K562 (cell line): ENCODE data around the gene NDUFA3. TPM values are rescaled to one million over a fixed set of nuclear protein-coding genes. Genes with fewer than 3 reads are reported as not detected.

Source experiments
- ATAC-seq: fragments of 200-7000 bp; cut with Tn5 transposase; 3 replicates; pipeline ENCODE4 v1.9.1; 2020; ENCODE audit warnings: moderate library complexity
- BruUV-seq: library from RNA; stranded (reverse); fragments of 400-500 nt; replicated peaks from 2 replicates; lab custom pipeline; 2021; lab: Mats Ljungman, UMichigan
- CTCF ChIA-PET: fragments of 300-600 bp; formaldehyde crosslinking; extraction: SDS; loops from one replicate; lab custom pipeline; 2021; ENCODE audit warnings: low intra/inter-chr PET ratio; lab: Yijun Ruan, JAX
- POLR2A ChIA-PET: fragments of 300-600, 350-650 bp; sonication (Branson Sonifier 250); formaldehyde crosslinking; extraction: SDS; loops from one replicate; lab custom pipeline; 2021; ENCODE audit warnings: antibody characterized with exemption, inconsistent platforms; lab: Yijun Ruan, JAX
- DNase-seq, 4 experiments: peaks; one replicate each; pipeline versions ENCODE4 v3.0.0 to v3.0.0-alpha.2; 2011 to 2018; ENCODE audit warnings: low spot score in 3 of 4, mixed read lengths in 3 of 4; ENCODE audit errors: extremely low read depth in 1 of 4
- FAIRE-seq: peaks from 2 replicates; lab custom pipeline; 2011; peaks lifted over from hg19 to GRCh38; lab: Jason Lieb, UNC
- H2AFZ ChIP-seq: 2 replicates; pipeline ENCODE4 v1.6.0; 2011; ENCODE audit warnings: low read depth, low read length, control low read depth, inconsistent platforms
- H3K27ac ChIP-seq: fragments of 200-600 bp; 3 replicates; pipeline ENCODE4 v1.8.0; 2011; ENCODE audit warnings: low read depth, mild to moderate bottlenecking, control low read depth, inconsistent platforms, low read length, moderate library complexity, mixed read lengths; ENCODE audit errors: extremely low read depth
- H3K27me3 ChIP-seq, 2 experiments: fragments of 300-600 bp in 1 of 2; 2 replicates in 1 of 2; 3 replicates in 1 of 2; pipeline versions ENCODE4 v1.6.0 to v1.8.0; 2011; ENCODE audit warnings: inconsistent platforms in 2 of 2, low read length in 2 of 2, mild to moderate bottlenecking in 1 of 2, mixed read lengths in 1 of 2, moderate library complexity in 1 of 2; ENCODE audit not compliant: control insufficient read depth in 2 of 2, insufficient read depth in 2 of 2
- H3K36me3 ChIP-seq: fragments of 300-600 bp; 3 replicates; pipeline ENCODE4 v1.8.0; 2011; ENCODE audit warnings: mild to moderate bottlenecking, low read length, inconsistent platforms; ENCODE audit not compliant: control insufficient read depth, insufficient read depth
- H3K4me1 ChIP-seq, 2 experiments: fragments of 200-600 bp in 1 of 2; replicated peaks in 1 of 2; 2 replicates in 1 of 2; 3 replicates in 1 of 2; pipeline versions ENCODE4 v1.5.1 to v1.8.0; 2011; ENCODE audit warnings: inconsistent platforms in 2 of 2, low read length in 2 of 2, mild to moderate bottlenecking in 1 of 2, mixed read lengths in 1 of 2, moderate library complexity in 1 of 2; ENCODE audit not compliant: control insufficient read depth in 2 of 2, insufficient read depth in 2 of 2
- H3K4me2 ChIP-seq: 2 replicates; pipeline ENCODE4 v1.6.1; 2011; ENCODE audit warnings: low read length, control low read depth, inconsistent platforms, mixed read lengths; ENCODE audit not compliant: insufficient read depth
- H3K4me3 ChIP-seq: fragments of 200-600 bp; sonication (generic), shearing (Covaris generic); 2 replicates; pipeline ENCODE4 v1.5.1; 2016; ENCODE audit warnings: control low read depth, inconsistent platforms
- H3K79me2 ChIP-seq: fragments of 200-600 bp; 3 replicates; pipeline ENCODE4 v1.8.0; 2011; ENCODE audit warnings: low read length, inconsistent platforms; ENCODE audit not compliant: control insufficient read depth, insufficient read depth
- H3K9ac ChIP-seq, 2 experiments: 2 replicates each; pipeline versions ENCODE4 v1.6.0 to v1.6.1; 2011; ENCODE audit warnings: low read depth in 2 of 2, low read length in 2 of 2, control low read depth in 1 of 2, inconsistent platforms in 1 of 2, mild to moderate bottlenecking in 1 of 2, mixed read lengths in 1 of 2; ENCODE audit not compliant: insufficient read depth in 1 of 2
- H3K9me1 ChIP-seq: one replicate; pipeline ENCODE4 v1.6.0; 2011; ENCODE audit warnings: inconsistent platforms, mild to moderate bottlenecking, low read length, moderate library complexity; ENCODE audit not compliant: control insufficient read depth, insufficient read depth
- H3K9me3 ChIP-seq: replicated peaks from 2 replicates; pipeline ENCODE4 v1.5.1; 2011; ENCODE audit warnings: low read depth, low read length, inconsistent platforms; ENCODE audit not compliant: control insufficient read depth, insufficient read depth
- H4K20me1 ChIP-seq: replicated peaks from 2 replicates; pipeline ENCODE4 v1.6.1; 2011; ENCODE audit warnings: low read length, inconsistent platforms, mixed read lengths; ENCODE audit not compliant: control insufficient read depth, insufficient read depth
- LARP7 ChIP-seq: fragments of 450-650 bp; IDR thresholded peaks from 2 replicates; pipeline ENCODE4 v1.6.1; 2016
- MYBL2 ChIP-seq, 2 experiments: fragments of 450-650 bp in 1 of 2; sonication (generic) in 1 of 2; formaldehyde crosslinking in 1 of 2; IDR thresholded peaks; 2 replicates each; pipeline versions ENCODE4 v1.6.1 to v1.8.1; 2017 to 2022; ENCODE audit warnings: borderline replicate concordance in 1 of 2, inconsistent platforms in 1 of 2, low read depth in 1 of 2, mild to moderate bottlenecking in 1 of 2, missing genetic modification reagents in 1 of 2, moderate library complexity in 1 of 2
- ZNF146 ChIP-seq: IDR thresholded peaks from one replicate; pipeline ENCODE4 v1.6.1; 2018; ENCODE audit warnings: missing compliant biosample characterization; ENCODE audit not compliant: unreplicated experiment
- ZNF57 ChIP-seq: fragments of 450-650 bp; formaldehyde crosslinking; IDR thresholded peaks from 2 replicates; pipeline ENCODE4 v1.4.0; 2020; ENCODE audit warnings: mild to moderate bottlenecking, moderate library complexity
- WGBS: fragments of 100-300 bp; shearing (Covaris generic); methylation state at CpG from one replicate; pipeline ENCODE4 v1.1.6; 2016; ENCODE audit warnings: low coverage, mixed read lengths; ENCODE audit not compliant: insufficient coverage; ENCODE audit errors: missing lambda C conversion rate; 5-methylcytosine and 5-hydroxymethylcytosine counted together
- in situ Hi-C: fragments of 300-500 bp; cut with MboI; formaldehyde crosslinking; loops from 4 replicates; pipeline ENCODE4 v1.15.0; 2018; ENCODE audit warnings: inconsistent platforms, mixed read lengths
- intact Hi-C: fragments of 100-400 bp; cut with micrococcal nuclease; formaldehyde crosslinking; loops from 2 replicates; pipeline ENCODE4 v1.14.2; 2022
- polyA plus RNA-seq, 8 experiments: library from polyadenylated mRNA; depleted of rRNA in 4 of 8; stranded (reverse) in 5 of 8; unstranded in 3 of 8; fragments of >200 nt; fragmentation: Nextera tagmentation in 2 of 8; fragmentation: Illumina TruSeq in 1 of 8; extraction: Ambion mirVana in 2 of 8; extraction: Trizol in 1 of 8; gene quantifications; 2 replicates each; pipeline versions ENCODE4 v1.2.1 to v1.2.3, GENCODE V29; 2011 to 2014; ENCODE audit warnings: inconsistent platforms in 1 of 8, missing spikeins in 1 of 8
- total RNA-seq, 7 experiments: library from RNA; depleted of rRNA in 6 of 7; stranded (reverse); fragments of >200 nt in 6 of 7; fragmentation: Illumina TruSeq in 2 of 7; extraction: Trizol in 2 of 7; gene quantifications; 2 replicates each; pipeline versions ENCODE4 v1.2.1 to v1.2.3, GENCODE V29; 2011 to 2021; ENCODE audit warnings: low replicate concordance in 1 of 7
- TF ChIP-seq, protein P1 (sequence below): fragments of 450-650 bp; IDR thresholded peaks from 2 replicates; pipeline ENCODE4 v1.6.1; 2018; ENCODE audit not compliant: partially characterized antibody
- TF ChIP-seq, protein P2 (sequence below), 2 experiments: fragments of 450-650 bp; IDR thresholded peaks; 2 replicates each; pipeline ENCODE4 v1.6.1; 2016; ENCODE audit warnings: mild to moderate bottlenecking in 2 of 2, borderline replicate concordance in 1 of 2, low read depth in 1 of 2, moderate library complexity in 1 of 2

Gene NDUFA3
- total and polyA plus RNA-seq, 9 of the 15 experiments (the other 6 are each of a cell fraction or from before 2014, with no cell fraction given): 39.2 to 279 (median 138) TPM

- TF ChIP-seq, protein P1, sequence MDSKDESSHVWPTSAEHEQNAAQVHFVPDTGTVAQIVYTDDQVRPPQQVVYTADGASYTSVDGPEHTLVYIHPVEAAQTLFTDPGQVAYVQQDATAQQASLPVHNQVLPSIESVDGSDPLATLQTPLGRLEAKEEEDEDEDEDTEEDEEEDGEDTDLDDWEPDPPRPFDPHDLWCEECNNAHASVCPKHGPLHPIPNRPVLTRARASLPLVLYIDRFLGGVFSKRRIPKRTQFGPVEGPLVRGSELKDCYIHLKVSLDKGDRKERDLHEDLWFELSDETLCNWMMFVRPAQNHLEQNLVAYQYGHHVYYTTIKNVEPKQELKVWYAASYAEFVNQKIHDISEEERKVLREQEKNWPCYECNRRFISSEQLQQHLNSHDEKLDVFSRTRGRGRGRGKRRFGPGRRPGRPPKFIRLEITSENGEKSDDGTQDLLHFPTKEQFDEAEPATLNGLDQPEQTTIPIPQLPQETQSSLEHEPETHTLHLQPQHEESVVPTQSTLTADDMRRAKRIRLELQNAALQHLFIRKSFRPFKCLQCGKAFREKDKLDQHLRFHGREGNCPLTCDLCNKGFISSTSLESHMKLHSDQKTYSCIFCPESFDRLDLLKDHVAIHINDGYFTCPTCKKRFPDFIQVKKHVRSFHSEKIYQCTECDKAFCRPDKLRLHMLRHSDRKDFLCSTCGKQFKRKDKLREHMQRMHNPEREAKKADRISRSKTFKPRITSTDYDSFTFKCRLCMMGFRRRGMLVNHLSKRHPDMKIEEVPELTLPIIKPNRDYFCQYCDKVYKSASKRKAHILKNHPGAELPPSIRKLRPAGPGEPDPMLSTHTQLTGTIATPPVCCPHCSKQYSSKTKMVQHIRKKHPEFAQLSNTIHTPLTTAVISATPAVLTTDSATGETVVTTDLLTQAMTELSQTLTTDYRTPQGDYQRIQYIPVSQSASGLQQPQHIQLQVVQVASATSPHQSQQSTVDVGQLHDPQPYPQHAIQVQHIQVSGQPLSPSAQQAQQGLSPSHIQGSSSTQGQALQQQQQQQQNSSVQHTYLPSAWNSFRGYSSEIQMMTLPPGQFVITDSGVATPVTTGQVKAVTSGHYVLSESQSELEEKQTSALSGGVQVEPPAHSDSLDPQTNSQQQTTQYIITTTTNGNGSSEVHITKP: no peak
Observed at GRCh38 chr19:54142166-54142780, 39.6 kb downstream of the NDUFA3 start (continued).

DNA sequence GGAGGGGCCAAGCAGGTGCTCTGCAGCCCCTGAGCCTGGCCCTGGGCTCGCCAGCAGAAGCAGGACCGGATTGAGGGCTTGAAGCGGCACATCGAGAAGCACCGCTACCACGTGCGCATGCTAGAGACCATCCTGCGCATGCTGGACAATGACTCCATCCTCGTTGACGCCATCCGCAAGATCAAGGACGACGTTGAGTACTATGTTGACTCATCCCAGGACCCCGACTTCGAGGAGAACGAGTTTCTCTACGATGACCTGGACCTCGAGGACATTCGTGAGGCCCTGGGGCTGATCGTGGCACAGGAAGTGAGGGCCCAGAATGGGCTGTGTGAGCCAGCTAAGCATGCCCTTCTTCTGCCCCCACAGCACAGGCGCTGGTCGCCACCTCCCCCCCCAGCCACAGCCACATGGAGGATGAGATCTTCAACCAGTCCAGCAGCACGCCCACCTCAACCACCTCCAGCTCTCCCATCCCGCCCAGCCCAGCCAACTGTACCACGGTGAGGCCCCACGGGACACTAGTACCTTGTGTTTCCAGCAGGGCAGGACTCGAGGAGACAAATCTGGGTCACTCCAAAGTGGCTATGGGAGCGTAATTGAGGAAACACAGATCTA, 43.0 kb downstream of the NDUFA3 start:
- Histone ChIP-seq H2AFZ (no peak overlapping the region), H3K36me3 (peaks cover 98% of the 10 kb centered on the region; the same call in 2 of the 3 replicates), H3K4me3 (no peak overlapping the region), H3K9me1 (peaks cover 4% of the 10 kb centered on the region), H3K4me2 (no peak overlapping the region), H3K9me3 (no peaks in the 10 kb centered on the region), H3K4me1 (peaks cover 0 to 6% of the 10 kb centered on the region in 2 experiments; a peak in 2 of 5 replicates), H3K9ac (peak overlapping the region in 1 of 2 experiments; percentile 15; a peak in 1 of 4 replicates), H3K27me3 (no peaks in the 10 kb centered on the region), H3K79me2 (peaks cover 21% of the 10 kb centered on the region), H4K20me1 (peaks cover 20% of the 10 kb centered on the region), H3K27ac (no peak overlapping the region)
- BruUV-seq: no TSS peak
- ATAC-seq: no peak
- no peak for DNase-seq
- in situ Hi-C loops (no loop called here), intact Hi-C loops (no loop called here)
- POLR2A ChIA-PET: interaction anchor here (0.6 to 1.2 kb wide), 3 partner anchors 11 to 36 kb away, joined by 3 to 6 read pairs (median 3); no protein-coding TSS in a partner anchor
- FAIRE-seq: no peak
- 95% methylated on average over 21 of the region's 28 CpGs for WGBS
- CTCF ChIA-PET: no interaction called here
- TF ChIP-seq MYBL2 (IDR thresholded peaks at IDR 0.05; ENCODE audit: low read depth) (no peak), MYBL2 (CRISPR knock-in tag; IDR thresholded peaks at IDR 0.05; ENCODE audit: borderline replicate concordance) (no peak), ZNF57 (CRISPR knock-in tag) (no peak), LARP7 (no peak), ZNF146 (no peak)
- TF ChIP-seq, protein P2, sequence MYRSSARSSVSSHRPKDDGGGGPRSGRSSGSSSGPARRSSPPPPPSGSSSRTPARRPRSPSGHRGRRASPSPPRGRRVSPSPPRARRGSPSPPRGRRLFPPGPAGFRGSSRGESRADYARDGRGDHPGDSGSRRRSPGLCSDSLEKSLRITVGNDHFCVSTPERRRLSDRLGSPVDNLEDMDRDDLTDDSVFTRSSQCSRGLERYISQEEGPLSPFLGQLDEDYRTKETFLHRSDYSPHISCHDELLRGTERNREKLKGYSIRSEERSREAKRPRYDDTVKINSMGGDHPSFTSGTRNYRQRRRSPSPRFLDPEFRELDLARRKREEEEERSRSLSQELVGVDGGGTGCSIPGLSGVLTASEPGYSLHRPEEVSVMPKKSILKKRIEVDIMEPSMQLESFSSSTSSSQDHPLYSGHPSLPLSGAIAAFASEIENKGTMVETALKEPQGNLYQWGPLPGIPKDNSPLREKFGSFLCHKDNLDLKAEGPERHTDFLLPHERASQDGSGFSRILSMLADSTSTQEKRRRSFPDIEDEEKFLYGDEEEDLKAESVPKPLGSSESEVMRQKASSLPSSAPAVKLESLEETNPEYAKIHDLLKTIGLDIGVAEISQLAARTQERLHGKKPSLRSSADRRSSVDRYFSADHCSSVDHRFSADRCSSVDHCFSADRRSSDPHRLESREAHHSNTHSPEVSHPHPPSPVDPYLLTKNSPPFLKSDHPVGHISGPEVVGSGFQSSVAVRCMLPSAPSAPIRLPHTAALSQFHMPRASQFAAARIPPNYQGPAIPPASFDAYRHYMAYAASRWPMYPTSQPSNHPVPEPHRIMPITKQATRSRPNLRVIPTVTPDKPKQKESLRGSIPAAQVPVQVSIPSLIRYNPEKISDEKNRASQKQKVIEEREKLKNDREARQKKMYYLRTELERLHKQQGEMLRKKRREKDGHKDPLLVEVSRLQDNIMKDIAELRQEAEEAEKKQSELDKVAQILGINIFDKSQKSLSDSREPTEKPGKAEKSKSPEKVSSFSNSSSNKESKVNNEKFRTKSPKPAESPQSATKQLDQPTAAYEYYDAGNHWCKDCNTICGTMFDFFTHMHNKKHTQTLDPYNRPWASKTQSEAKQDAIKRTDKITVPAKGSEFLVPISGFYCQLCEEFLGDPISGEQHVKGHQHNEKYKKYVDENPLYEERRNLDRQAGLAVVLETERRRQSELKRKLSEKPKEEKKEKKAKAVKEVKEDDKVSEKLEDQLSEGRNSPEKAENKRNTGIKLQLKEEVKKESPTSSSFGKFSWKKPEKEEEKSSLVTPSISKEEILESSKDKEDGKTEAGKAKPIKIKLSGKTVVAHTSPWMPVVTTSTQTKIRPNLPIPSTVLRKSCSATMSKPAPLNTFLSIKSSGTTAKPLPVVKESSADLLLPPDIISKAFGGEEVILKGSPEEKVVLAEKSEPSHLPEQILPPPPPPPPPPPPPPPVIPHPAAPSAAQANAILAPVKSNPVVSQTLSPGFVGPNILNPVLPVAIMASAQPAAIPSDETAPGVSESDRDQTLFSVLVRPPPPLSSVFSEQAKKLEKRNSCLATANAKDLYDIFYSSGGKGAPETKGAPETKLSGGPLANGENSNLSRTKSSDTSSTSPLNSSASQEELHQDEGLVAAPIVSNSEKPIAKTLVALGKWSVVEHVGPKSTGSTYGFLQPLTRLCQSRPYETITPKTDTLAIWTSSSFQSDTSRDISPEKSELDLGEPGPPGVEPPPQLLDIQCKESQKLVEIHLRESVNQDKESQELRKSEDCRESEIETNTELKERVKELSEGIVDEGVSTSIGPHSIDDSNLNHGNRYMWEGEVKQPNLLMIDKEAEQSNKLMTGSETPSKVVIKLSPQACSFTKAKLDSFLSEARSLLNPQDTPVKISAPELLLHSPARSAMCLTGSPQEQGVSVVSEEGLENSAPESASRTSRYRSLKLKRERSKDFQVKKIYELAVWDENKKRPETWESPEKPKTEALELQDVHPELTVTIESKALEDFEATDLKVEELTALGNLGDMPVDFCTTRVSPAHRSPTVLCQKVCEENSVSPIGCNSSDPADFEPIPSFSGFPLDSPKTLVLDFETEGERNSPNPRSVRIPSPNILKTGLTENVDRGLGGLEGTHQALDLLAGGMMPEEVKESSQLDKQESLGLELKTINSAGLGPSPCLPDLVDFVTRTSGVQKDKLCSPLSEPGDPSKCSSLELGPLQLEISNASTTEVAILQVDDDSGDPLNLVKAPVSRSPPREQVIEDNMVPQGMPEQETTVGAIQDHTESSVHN (IDR thresholded peaks at IDR 0.05; ENCODE audit: borderline replicate concordance in 1 of 2, low read depth in 1 of 2): no peak
